GM12872 (cell line): ENCODE results near the gene TMPRSS11B.

Experiments used
- TF ChIP-seq, protein P1 (sequence below): IDR thresholded peaks from 3 replicates; pipeline ENCODE4 v1.5.1; 2011; ENCODE audit warnings: low read depth, mild to moderate bottlenecking, low read length, moderate library complexity; ENCODE audit not compliant: insufficient read depth

TMPRSS11B gene, protein sequence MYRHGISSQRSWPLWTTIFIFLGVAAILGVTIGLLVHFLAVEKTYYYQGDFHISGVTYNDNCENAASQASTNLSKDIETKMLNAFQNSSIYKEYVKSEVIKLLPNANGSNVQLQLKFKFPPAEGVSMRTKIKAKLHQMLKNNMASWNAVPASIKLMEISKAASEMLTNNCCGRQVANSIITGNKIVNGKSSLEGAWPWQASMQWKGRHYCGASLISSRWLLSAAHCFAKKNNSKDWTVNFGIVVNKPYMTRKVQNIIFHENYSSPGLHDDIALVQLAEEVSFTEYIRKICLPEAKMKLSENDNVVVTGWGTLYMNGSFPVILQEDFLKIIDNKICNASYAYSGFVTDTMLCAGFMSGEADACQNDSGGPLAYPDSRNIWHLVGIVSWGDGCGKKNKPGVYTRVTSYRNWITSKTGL

DNA sequence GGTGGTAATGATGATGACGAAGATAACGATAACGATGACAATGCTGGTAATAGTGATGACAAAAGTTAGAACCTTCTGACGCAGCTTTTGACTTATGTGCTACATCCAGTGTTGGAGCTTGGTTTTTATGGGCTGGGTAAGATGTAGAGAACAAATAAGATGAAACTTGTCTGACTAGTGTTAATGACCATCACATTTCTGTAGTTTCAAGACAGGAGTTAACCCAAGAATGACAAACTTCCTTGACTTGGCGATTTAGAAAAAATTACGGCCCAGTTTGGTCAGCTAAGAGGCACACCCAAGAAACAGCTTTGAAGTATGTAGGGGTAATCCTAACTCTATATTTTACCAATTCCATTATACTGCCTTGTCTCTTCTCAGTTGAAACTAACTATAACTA lies at the start of gene TMPRSS11B:
Gene TMPRSS11B, minus strand, starts transcription at position 101 of the 400 bp plus-strand sequence. CDS start 136 bp downstream, outside the sequence.
- TF ChIP-seq, protein P1, sequence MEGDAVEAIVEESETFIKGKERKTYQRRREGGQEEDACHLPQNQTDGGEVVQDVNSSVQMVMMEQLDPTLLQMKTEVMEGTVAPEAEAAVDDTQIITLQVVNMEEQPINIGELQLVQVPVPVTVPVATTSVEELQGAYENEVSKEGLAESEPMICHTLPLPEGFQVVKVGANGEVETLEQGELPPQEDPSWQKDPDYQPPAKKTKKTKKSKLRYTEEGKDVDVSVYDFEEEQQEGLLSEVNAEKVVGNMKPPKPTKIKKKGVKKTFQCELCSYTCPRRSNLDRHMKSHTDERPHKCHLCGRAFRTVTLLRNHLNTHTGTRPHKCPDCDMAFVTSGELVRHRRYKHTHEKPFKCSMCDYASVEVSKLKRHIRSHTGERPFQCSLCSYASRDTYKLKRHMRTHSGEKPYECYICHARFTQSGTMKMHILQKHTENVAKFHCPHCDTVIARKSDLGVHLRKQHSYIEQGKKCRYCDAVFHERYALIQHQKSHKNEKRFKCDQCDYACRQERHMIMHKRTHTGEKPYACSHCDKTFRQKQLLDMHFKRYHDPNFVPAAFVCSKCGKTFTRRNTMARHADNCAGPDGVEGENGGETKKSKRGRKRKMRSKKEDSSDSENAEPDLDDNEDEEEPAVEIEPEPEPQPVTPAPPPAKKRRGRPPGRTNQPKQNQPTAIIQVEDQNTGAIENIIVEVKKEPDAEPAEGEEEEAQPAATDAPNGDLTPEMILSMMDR: no peak

DNA sequence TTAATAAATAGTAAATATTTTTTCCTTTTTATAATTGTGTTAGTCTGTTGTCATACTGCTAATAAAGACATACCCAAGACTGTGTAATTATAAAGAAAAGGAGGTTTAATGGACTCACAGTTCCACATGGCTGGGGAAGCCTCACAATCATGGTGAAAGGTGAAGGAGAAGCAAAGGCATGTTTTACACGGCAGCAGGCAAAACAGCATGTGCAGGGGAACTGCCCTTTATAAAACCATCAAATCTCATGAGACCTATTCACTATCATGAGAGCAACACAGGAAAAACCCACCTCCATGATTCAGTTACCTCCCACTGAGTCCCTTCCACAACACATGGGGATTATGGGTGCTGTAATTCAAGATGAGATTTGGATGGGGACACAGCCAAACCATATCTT lies 45.8 kb upstream of the TMPRSS11B start:
- TF ChIP-seq, protein P1: no peak

DNA sequence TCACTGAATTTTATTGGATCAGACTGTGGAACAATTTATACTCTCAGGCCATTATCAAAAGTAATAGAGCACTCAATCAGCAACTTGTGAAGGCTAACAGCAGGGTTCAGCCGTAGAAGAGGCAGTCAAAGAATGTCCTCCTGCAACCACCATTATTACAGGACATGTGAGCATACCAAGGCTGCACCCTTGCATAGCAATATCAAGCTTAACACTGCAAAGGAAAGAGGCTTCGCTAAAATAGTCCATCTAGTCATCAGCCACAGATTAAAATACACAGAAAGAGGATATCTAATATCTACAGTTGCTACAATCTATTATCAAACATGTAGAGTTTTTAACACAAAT lies 42.9 kb upstream of the TMPRSS11B start:
- TF ChIP-seq, protein P1: no peak

DNA sequence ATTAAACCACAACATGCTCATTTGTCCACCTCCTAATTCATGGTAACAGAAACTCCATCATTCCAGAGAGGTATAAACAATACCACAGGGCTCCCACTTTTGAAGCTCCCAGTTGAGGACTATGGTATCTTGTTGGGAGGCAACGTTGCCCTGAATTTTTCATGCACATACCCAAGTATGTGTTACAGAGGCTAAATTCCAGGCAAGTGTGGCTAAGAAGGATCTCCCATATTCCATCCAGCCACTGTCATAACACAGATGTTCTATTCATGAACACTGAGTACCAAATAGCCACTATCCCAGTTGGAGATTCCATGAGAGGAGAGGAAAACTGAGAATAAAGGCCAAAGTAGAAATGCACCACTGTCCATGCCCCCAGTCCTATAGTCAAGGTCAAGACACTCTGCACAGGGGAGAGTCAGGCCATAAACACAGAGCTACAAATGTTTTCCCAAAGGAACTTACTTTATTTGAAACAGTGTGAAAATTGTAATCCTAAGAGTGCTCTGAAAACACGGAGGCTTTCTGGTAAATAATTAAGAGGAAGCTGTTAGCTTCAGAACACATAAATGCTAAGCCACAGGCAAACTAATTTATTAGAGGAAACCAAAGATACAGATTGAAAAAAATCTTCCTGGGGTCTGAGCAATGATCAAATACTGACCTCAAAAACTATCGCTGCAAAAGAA lies 42.4 kb upstream of the TMPRSS11B start:
- TF ChIP-seq, protein P1: no peak

DNA sequence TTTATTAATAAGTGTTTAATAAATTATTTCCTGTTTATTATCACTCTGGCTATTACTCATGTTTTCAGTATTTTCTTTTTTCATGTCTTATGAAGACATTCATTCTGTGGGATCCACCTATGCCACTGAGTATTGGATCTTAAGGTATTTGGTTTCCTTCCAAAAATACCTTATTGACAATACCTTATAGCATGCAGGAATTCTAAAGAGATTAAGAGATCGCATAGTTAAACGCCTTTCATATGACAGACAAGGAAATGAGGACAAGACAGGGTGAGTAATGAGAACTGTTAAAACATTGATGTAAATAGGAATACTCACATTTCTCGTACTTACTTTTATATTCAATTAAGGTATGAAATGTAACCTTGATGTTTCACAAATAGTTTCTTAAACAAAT lies 38.2 kb upstream of the TMPRSS11B start:
- TF ChIP-seq, protein P1: no peak

DNA sequence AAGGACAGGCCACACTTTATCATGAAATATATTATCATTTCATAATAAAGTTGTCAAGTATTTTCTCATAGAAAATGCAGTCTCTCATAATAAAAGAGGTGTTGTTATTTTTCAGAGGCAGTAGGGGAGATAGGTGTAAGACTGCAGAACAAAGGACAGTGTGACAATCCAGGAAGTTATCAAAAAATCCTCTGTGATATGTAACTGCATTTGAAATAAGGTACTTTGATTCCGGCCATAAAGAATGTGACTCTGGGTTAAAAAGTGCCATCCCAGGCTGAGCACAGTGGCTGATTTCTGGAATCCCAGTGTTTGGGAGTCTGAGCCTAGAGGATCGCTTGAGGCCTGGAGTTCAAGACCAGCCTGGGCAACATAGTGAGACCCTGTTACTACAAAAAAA lies 37.6 kb upstream of the TMPRSS11B start:
- TF ChIP-seq, protein P1: no peak

DNA sequence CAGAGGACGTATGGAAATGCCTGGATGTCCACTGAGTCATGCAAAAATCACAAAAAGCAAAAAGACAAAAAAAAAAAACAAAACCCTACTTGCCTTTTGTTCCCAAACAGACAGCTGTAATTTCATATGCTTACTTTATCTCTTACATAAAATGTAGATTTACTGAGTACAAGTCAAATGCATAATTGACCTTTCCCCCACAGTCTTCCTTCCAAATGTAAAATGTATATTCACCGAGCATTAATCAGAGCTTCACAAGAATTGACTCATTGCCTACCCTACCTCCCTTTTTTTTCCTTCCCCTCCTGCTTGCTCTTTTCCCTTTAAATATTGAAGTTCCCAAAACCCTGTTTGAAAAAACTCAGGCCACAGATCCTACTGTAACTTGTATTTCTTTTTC lies 32.5 kb upstream of the TMPRSS11B start:
- TF ChIP-seq, protein P1: no peak
